ENCODE results near the gene CASR. TPM values are rescaled to one million over a fixed set of nuclear protein-coding genes. Genes with fewer than 3 reads are reported as not detected.

CASR gene
- total RNA-seq, 1 experiment from 2014 or later: not detected

DNA sequence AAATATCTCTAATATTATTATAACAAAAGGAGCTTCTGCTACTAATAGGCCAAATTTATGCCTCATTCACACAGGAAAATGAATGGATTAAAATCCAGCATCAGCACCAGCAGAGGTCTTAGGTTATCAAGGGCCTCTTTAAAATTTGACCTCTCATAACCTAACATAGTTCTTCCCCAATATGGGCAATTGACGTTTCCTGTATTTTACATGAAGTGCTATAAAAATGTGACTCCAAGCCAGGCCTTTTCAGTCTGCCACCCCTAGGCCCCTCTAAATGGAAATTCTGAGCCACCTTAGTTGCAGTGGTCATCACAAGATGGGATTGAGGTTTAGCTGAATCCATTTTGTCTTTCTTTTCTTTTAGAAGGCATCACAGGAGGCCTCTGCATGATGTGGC lies 70.1 kb downstream of the CASR start:
- no peak for DNase-seq (ENCODE audit: extremely low read depth, low read depth)

GRCh38 chr3:122255757-122256439 lies 72.4 kb downstream of the CASR start:
- DNase-seq (ENCODE audit: extremely low read depth, low read depth): no peak

GRCh38 chr3:122257644-122258364 lies 74.3 kb downstream of the CASR start:
- DNase-seq (ENCODE audit: extremely low read depth, low read depth): no peak

- DNase-seq (ENCODE audit: extremely low read depth, low read depth): peak; percentile 45
Measured at GRCh38 chr3:122258757-122259371, 75.4 kb downstream of the CASR start.

DNA sequence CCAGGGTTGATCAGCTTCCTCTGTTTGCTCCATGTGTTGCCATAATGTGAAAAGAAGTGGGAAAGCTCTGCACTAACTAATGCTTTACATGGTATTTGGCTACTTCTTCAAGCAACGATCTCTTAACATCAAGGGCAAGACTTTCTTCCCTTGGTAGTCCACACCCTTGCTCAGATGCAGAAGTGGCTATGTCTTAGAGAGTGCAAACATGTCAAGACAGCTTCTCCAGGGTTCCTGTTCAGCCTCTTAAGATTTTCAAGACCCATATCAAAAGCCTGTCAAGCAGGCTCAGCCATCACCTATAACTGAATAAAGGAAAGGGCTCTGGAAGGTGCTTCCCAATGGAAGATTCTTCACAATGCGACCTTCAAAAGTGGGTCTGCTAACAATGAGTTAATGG lies 76.7 kb downstream of the CASR start:
- no peak for DNase-seq (ENCODE audit: extremely low read depth, low read depth)

- DNase-seq (ENCODE audit: extremely low read depth, low read depth): no peak
Measured at GRCh38 chr3:122263058-122263457, 79.6 kb downstream of the CASR start.

- DNase-seq (ENCODE audit: extremely low read depth, low read depth): no peak
Measured at GRCh38 chr3:122263974-122264588, 80.6 kb downstream of the CASR start.

- DNase-seq (ENCODE audit: extremely low read depth, low read depth): no peak
Measured at GRCh38 chr3:122265957-122266356, 82.5 kb downstream of the CASR start.

DNA sequence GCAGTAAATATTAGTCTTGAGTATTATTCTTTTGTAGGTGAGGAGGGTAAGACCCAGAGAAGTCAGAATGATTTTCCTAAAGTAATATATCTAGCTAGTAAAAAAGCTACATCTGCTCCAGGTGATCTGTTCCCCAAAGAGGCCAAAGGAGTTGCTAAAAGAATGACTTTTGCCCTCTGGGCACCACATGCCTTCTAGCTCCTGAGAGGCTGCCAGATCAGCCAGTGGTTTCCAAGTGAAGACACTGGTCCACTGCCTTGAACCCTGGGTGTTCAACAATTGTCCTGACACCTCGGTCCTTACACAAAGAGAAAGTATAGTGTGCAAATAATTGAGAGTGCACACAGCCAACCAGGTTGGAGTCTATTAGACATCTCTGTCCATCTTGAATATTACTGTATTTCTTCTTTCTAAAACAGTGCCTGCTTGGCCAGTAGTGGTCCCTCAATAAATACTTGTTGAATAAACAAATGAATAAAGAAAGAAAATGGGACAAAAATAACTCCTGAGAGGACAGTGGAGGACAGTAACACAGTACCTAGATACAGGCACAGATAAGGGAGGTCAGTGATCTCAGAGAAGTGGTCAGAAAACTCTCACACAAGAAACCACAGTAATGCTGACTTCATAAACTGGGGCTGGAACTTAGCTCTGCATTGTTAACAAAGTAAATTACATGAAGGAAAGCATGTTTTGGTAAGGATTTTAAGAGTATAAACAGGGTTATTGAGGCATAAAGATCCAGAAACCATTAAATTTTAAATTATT lies 85.0 kb downstream of the CASR start:
- no peak for DNase-seq (ENCODE audit: extremely low read depth, low read depth)

DNA sequence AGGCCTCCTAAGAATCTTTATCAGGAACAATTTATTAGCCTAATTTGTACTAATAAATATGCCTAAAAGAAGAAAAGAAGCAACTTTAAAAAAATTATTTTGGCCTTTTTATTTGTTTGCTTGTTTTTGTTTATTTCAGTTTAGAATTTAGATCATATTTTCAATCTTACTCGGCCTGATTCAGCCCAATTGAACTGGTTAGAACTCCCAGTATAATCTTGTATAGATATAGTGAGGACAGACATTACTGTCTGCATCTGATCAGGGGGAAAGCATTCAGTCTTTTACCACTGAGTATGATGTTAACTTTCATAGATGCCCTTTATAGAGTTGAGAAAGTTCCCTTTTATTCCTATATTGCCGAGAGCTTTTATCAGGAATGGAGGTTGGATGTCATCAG lies 85.6 kb downstream of the CASR start:
- no peak for DNase-seq (ENCODE audit: extremely low read depth, low read depth)

DNA sequence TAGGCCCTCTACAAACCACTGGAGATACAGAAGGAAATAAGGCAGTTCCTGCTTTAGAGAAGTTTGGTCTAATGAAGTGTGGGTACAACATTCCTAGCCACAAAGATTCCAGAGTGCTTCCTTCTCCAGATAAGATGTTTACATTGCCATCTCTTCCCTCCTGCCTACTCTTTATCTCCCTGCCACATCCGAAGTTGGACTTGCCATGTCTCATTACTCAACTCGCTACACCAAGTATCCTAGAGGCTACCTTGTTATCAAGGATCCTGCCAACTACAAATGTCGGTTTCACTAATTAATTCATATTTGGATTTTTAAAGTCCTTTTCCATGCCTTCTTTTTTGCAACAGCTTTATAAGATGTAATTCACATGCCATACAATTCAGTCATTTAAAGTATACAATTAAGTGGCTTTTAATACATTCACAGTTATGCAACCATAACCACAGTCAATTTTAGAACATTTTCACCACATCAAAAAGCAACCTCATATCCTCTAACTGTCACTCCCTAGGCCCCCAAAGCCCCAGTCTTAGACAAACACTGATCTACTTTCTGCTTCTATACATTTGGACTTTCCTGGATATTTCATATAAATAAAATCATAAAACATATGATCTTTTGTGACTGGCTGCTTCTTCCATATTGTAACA lies 87.9 kb downstream of the CASR start:
- no peak for DNase-seq (ENCODE audit: extremely low read depth, low read depth)

- no peak for DNase-seq (ENCODE audit: extremely low read depth, low read depth)
Measured at GRCh38 chr3:122272879-122273278, 89.4 kb downstream of the CASR start.

DNA sequence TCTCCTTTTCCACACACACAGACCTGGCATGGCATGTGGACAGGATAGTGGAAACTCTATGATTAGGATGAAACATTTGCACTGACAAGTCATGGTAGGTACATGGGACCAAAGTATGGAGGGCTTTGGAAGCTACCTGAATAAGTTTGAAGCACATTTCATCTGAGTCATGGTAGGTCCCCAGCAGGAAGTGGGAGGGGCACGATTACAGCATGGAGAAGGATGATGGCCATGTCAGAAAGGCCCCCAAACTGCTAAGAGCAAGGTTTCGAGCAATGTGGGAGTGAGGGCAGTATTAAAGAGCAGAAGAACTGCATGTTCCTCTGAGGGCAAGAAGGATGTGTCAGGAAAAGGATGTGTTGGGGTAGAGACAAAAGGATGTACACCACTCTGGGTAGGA lies 90.0 kb downstream of the CASR start:
- no peak for DNase-seq (ENCODE audit: extremely low read depth, low read depth)

DNA sequence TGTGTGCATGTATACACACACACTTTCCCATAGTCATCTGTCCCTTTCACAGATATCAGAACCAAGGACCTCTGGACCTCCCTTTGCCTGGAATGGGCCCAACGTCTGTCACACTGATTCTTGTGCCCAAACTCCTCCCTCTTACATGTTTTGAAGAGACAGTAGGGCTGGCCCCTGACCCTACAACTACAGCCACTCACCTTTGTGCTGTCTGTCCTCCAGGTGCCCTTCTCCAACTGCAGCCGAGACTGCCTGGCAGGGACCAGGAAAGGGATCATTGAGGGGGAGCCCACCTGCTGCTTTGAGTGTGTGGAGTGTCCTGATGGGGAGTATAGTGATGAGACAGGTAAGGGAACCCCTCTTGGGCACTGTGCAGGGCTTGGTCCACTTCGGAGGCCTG lies 98.4 kb downstream of the CASR start:
- no peak for DNase-seq (ENCODE audit: extremely low read depth, low read depth)

DNA sequence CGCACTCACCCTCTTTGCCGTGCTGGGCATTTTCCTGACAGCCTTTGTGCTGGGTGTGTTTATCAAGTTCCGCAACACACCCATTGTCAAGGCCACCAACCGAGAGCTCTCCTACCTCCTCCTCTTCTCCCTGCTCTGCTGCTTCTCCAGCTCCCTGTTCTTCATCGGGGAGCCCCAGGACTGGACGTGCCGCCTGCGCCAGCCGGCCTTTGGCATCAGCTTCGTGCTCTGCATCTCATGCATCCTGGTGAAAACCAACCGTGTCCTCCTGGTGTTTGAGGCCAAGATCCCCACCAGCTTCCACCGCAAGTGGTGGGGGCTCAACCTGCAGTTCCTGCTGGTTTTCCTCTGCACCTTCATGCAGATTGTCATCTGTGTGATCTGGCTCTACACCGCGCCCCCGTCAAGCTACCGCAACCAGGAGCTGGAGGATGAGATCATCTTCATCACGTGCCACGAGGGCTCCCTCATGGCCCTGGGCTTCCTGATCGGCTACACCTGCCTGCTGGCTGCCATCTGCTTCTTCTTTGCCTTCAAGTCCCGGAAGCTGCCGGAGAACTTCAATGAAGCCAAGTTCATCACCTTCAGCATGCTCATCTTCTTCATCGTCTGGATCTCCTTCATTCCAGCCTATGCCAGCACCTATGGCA lies 100.5 kb downstream of the CASR start:
- no peak for DNase-seq (ENCODE audit: extremely low read depth, low read depth)

GRCh38 chr3:122284486-122284885 lies 101.0 kb downstream of the CASR start:
- DNase-seq (ENCODE audit: extremely low read depth, low read depth): no peak

DNA sequence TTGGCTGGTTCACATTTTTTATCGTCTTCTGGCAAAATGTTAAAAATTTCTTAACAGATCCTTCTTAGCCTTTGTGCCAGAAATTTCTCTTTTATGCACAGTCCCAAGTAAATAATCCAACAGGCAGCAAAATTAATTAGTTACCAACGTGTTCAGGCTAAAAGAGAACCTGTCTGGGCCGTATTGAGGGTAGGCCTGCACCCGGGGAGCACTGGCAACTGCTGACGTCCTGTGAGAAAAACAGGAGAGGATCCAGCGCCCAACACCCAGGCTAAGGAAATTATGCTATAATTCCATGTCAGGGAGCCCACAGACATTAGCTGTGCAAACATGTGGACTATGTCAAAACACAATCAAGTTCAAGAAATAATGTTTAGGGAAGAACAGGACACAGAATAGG lies 110.9 kb downstream of the CASR start:
- DNase-seq (ENCODE audit: extremely low read depth, low read depth): no peak

- no peak for DNase-seq (ENCODE audit: extremely low read depth, low read depth)
Measured at GRCh38 chr3:122295266-122296062, 112.0 kb downstream of the CASR start.

GRCh38 chr3:122298239-122298638 lies 114.8 kb downstream of the CASR start:
- DNase-seq (ENCODE audit: extremely low read depth, low read depth): no peak

All from NCI-H460 (cell line).